Kidney (tissue), 14 donors: ENCODE data around the gene GRK2. TPM values are rescaled to one million over a fixed set of nuclear protein-coding genes. Genes with fewer than 3 reads are reported as not detected.

Experiments
- DNase-seq, 5 donors: peaks; one replicate each; pipeline ENCODE4 v3.0.0-alpha.2; 2013 to 2020
- FAIRE-seq: peaks from 2 replicates; lab custom pipeline; 2012; peaks lifted over from hg19 to GRCh38; lab: Jason Lieb, UNC
- H3K27ac ChIP-seq, 2 donors: one replicate each; pipeline ENCODE4 v1.7.0; 2013; ENCODE audit warnings: low read depth in 2 of 2, low read length in 2 of 2, inconsistent platforms in 1 of 2
- H3K27me3 ChIP-seq: one replicate; pipeline ENCODE4 v1.7.1; 2013; ENCODE audit warnings: low read length, inconsistent platforms; ENCODE audit not compliant: control insufficient read depth, insufficient read depth
- H3K36me3 ChIP-seq, 3 donors: one replicate each; pipeline versions ENCODE4 v1.7.0 to v1.7.1; 2013; ENCODE audit warnings: low read length in 3 of 3, control low read depth in 1 of 3, inconsistent platforms in 1 of 3; ENCODE audit not compliant: insufficient read depth in 3 of 3, control insufficient read depth in 2 of 3
- H3K4me1 ChIP-seq, 3 donors: one replicate each; pipeline versions ENCODE4 v1.7.0 to v1.7.1; 2013; ENCODE audit warnings: low read length in 3 of 3, inconsistent platforms in 1 of 3, low read depth in 1 of 3; ENCODE audit not compliant: control insufficient read depth in 2 of 3, insufficient read depth in 2 of 3
- H3K4me3 ChIP-seq, 3 donors: one replicate each; pipeline versions ENCODE4 v1.7.0 to v1.8.1; 2013; ENCODE audit warnings: low read length in 3 of 3, control low read depth in 1 of 3, inconsistent platforms in 1 of 3
- H3K9ac ChIP-seq, 3 donors: one replicate each; pipeline versions ENCODE4 v1.7.0 to v1.7.1; 2013; ENCODE audit warnings: low read length in 3 of 3, control low read depth in 1 of 3, inconsistent platforms in 1 of 3
- H3K9me3 ChIP-seq, 3 donors: one replicate each; pipeline versions ENCODE4 v1.7.0 to v1.7.1; 2013; ENCODE audit warnings: low read length in 3 of 3, control low read depth in 1 of 3, inconsistent platforms in 1 of 3; ENCODE audit not compliant: control insufficient read depth in 2 of 3, insufficient read depth in 1 of 3
- CTCF ChIP-seq: IDR thresholded peaks from 3 replicates; pipeline ENCODE4 v1.5.1; 2012; ENCODE audit warnings: mild to moderate bottlenecking, moderate library complexity, borderline replicate concordance; ENCODE audit not compliant: insufficient read depth; ENCODE audit errors: extremely low read depth
- intact Hi-C: fragments of 100-400 bp; cut with DNase I; formaldehyde crosslinking; loops from one replicate; pipeline ENCODE4 v1.11.1; 2022
- polyA plus RNA-seq: library from polyadenylated mRNA; stranded (reverse); fragments of 350-450 nt; fragmentation: Illumina TruSeq; extraction: RNeasy Lipid Tissue Mini Kit (QIAGEN cat#74804); gene quantifications from one replicate; pipeline ENCODE4 v1.2.3, GENCODE V29; 2014; ENCODE audit warnings: low read depth, low replicate concordance; ENCODE audit not compliant: insufficient read depth
- total RNA-seq: library from RNA; stranded (reverse); fragmentation: NEBNext Ultra II Directional; extraction: Animal tissue kit (Norgen Biotek cat#: 25700); gene quantifications from one replicate; pipeline ENCODE4 v1.2.1, GENCODE V29; 2021
- donor health status: control.
- donor health status: control.
- donor health status: control.
- donor health status: control.
- donor health status: control.
- donor health status: DM: yes; HTN: yes; CAD: no.
- donor health status: Normal renal cell carcinoma (clear cell type).

Gene GRK2
- total and polyA plus RNA-seq, 2 donors from 2014 or later = 28.2 to 80.8 TPM

GRCh38 chr11:67270256-67271204, 4.3 kb downstream of the GRK2 start:
- peaks cover 0 to 5% (median 2%) of the 10 kb centered on the region in 3 donors for H3K36me3 ChIP-seq
- no peaks in the 10 kb centered on the region for H3K27me3 ChIP-seq
- no peak for FAIRE-seq
- H3K9ac ChIP-seq = peak overlapping the region in 2 of 3 donors; percentile 31 to 60
- TF ChIP-seq CTCF = no peak
- H3K4me3 ChIP-seq = peak overlapping the region in 2 of 3 donors; percentile 13 to 53
- intact Hi-C loops = no loop called here
- H3K9me3 ChIP-seq = no peaks in the 10 kb centered on the region
- peaks cover 5 to 79% (median 49%) of the 10 kb centered on the region in 3 donors for H3K4me1 ChIP-seq
- H3K27ac ChIP-seq = peak overlapping the region; percentile 49 to 80
- DNase-seq = peak; percentile 81 to 90 (median 87)

- intact Hi-C loops = no loop called here
- peaks cover 0 to 5% (median 2%) of the 10 kb centered on the region in 3 donors for H3K36me3 ChIP-seq
- H3K4me1 ChIP-seq = peaks cover 5 to 80% (median 55%) of the 10 kb centered on the region in 3 donors
- TF ChIP-seq CTCF = no peak
- FAIRE-seq (no peak), DNase-seq (no peak)
- no peak overlapping the region for H3K4me3 ChIP-seq
- H3K9me3 ChIP-seq = no peaks in the 10 kb centered on the region
- no peak overlapping the region for H3K27ac ChIP-seq
- H3K27me3 ChIP-seq = no peaks in the 10 kb centered on the region
- no peak overlapping the region for H3K9ac ChIP-seq
Measured at GRCh38 chr11:67271205-67271540, 4.9 kb downstream of the GRK2 start.

GRCh38 chr11:67271541-67272284, 5.4 kb downstream of the GRK2 start:
- peak in 2 of 5 donors; percentile 38 to 77 for DNase-seq
- no peak overlapping the region for H3K9ac ChIP-seq
- peak overlapping the region in 1 of 3 donors; percentile 3 for H3K4me3 ChIP-seq

More at GRCh38 chr11:67271541-67272284, 5.4 kb downstream of the GRK2 start:
- FAIRE-seq = no peak
- no peak for TF ChIP-seq CTCF
- Histone ChIP-seq H3K27ac (peak overlapping the region in 1 of 2 donors; percentile 38), H3K4me1 (peaks cover 5 to 85% (median 56%) of the 10 kb centered on the region in 3 donors), H3K27me3 (no peaks in the 10 kb centered on the region), H3K9me3 (no peaks in the 10 kb centered on the region), H3K36me3 (peaks cover 0 to 5% (median 2%) of the 10 kb centered on the region in 3 donors)
- intact Hi-C loops = no loop called here
